H1 (cell line): Measurements from ENCODE around the gene OGG1. TPM values are rescaled to one million over a fixed set of nuclear protein-coding genes. Genes with fewer than 3 reads are reported as not detected.

Experiments used
- BACH1 ChIP-seq: IDR thresholded peaks from 2 replicates; pipeline ENCODE4 v1.6.1; 2012; ENCODE audit warnings: low read length, improper control_type of control experiment
- CREB1 ChIP-seq: IDR thresholded peaks from 2 replicates; pipeline ENCODE4 v1.6.1; 2012; ENCODE audit warnings: inconsistent platforms
- HDAC6 ChIP-seq: IDR thresholded peaks from one replicate; pipeline ENCODE4 v1.7.1; 2012; ENCODE audit warnings: low read depth, mild to moderate bottlenecking, inconsistent platforms, low read length, moderate library complexity
- JUN ChIP-seq: IDR thresholded peaks from 2 replicates; pipeline ENCODE4 v1.6.1; 2011; ENCODE audit warnings: low read depth, mild to moderate bottlenecking, improper control_type of control experiment, low read length
- RXRA ChIP-seq: IDR thresholded peaks from 2 replicates; pipeline ENCODE4 v1.6.1; 2011; ENCODE audit warnings: low read depth, mild to moderate bottlenecking, low read length, moderate library complexity; ENCODE audit not compliant: insufficient read depth
- TCF12 ChIP-seq: IDR thresholded peaks from 2 replicates; pipeline ENCODE4 v1.6.1; 2011; ENCODE audit warnings: low read depth, mild to moderate bottlenecking, low read length
- polyA plus RNA-seq, 7 experiments: library from polyadenylated mRNA; depleted of rRNA in 3 of 7; stranded (reverse) in 5 of 7; unstranded in 2 of 7; fragments of >200 nt in 5 of 7; fragments of 200-250 nt in 2 of 7; gene quantifications; 1 replicate in 5 of 7; 2 replicates in 1 of 7; 4 replicates in 1 of 7; pipeline versions ENCODE4 v1.2.1 to v1.2.3, GENCODE V29; 2011 to 2013; ENCODE audit warnings: missing spikeins in 2 of 7, mixed read lengths in 2 of 7
- total RNA-seq: library from RNA; stranded (reverse); fragmentation: NEBNext Ultra II Directional; extraction: Animal tissue kit (Norgen Biotek cat#: 25700); gene quantifications from 2 replicates; pipeline ENCODE4 v1.2.1, GENCODE V29; 2021

The OGG1 gene
- total and polyA plus RNA-seq, 2 of the 8 experiments (the other 6 are each of a cell fraction or from before 2014, with no cell fraction given): 29.6 to 46.8 TPM

DNA sequence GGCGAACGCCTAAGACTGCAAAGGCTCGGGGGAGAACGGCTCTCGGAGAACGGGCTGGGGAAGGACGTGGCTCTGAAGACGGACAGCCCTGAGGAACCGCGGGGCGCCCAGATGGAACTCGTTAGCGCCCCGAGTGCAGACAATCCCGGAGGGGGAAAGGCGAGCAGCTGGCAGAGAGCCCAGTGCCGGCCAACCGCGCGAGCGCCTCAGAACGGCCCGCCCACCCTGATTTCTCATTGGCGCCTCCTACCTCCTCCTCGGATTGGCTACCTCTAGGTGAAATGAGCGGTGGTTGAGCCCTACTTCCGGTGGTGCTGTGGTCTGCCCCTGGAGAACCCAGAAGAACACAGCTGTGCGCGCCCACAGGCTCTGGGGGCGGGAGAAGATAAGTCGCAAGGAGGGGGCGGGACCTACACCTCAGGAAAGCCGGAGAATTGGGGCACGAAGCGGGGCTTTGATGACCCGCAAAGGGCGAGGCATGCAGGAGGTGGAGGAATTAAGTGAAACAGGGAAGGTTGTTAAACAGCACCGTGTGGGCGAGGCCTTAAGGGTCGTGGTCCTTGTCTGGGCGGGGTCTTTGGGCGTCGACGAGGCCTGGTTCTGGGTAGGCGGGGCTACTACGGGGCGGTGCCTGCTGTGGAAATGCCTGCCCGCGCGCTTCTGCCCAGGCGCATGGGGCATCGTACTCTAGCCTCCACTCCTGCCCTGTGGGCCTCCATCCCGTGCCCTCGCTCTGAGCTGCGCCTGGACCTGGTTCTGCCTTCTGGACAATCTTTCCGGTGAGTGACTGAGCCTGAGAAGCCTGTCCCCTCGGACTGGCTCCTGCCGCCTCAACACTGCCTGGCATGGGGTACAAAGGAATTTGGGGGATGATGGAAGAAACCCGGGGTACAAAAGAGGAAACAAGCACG lies at the start of gene OGG1 (continued):
- TF ChIP-seq CREB1: no peak
- no peak for TF ChIP-seq BACH1
- TF ChIP-seq HDAC6: no peak
- TF ChIP-seq TCF12: no peak
- TF ChIP-seq RXRA: no peak
- no peak for TF ChIP-seq JUN
